GM12875 (cell line): ENCODE results near the gene TRMU.

Source experiments
- H3K4me3 ChIP-seq: one replicate; pipeline ENCODE4 v1.5.1; 2011; ENCODE audit warnings: low read depth, low read length, control low read depth
- CTCF ChIP-seq: IDR thresholded peaks from 2 replicates; pipeline ENCODE4 v1.5.1; 2011; ENCODE audit warnings: low read depth, mild to moderate bottlenecking, control low read depth, inconsistent platforms, low read length, moderate library complexity, borderline replicate concordance; ENCODE audit not compliant: insufficient read depth

Gene TRMU

GRCh38 chr22:46380581-46380980, 45.1 kb downstream of the TRMU start:
- no peak overlapping the region for H3K4me3 ChIP-seq
- no peak for TF ChIP-seq CTCF

GRCh38 chr22:46381142-46381541, 45.6 kb downstream of the TRMU start:
- H3K4me3 ChIP-seq = no peak overlapping the region
- TF ChIP-seq CTCF = no peak

- TF ChIP-seq CTCF = no peak
- H3K4me3 ChIP-seq = no peak overlapping the region
Measured at GRCh38 chr22:46381731-46382130, 46.2 kb downstream of the TRMU start.

GRCh38 chr22:46382524-46382923, 47.0 kb downstream of the TRMU start:
- no peak for TF ChIP-seq CTCF
- no peak overlapping the region for H3K4me3 ChIP-seq

- no peak overlapping the region for H3K4me3 ChIP-seq
- TF ChIP-seq CTCF = 0 out of 2 replicates have a peak, but pooled peaks have one; percentile 10
Measured at GRCh38 chr22:46386312-46386711, 50.8 kb downstream of the TRMU start.

- no peak for TF ChIP-seq CTCF
- no peak overlapping the region for H3K4me3 ChIP-seq
Measured at GRCh38 chr22:46387748-46388147, 52.2 kb downstream of the TRMU start.

GRCh38 chr22:46388647-46389046, 53.1 kb downstream of the TRMU start:
- H3K4me3 ChIP-seq = no peak overlapping the region
- no peak for TF ChIP-seq CTCF
